ENCODE results near the gene STRBP.
A peak's percentile ranks its signal among the peaks of the same experiment; 100 is the strongest.

GRCh38 chr9:123268465-123269259 is at the start of gene STRBP:
- TF ChIP-seq CTCF (IDR thresholded peaks at IDR 0.05; ENCODE audit: borderline replicate concordance, extremely low read depth, low read length, poor library complexity, severe bottlenecking) (peak; percentile 4), EZH2 (IDR thresholded peaks at IDR 0.05; ENCODE audit: borderline replicate concordance, low read depth, low read length, severe bottlenecking) (no peak)
